ENCODE data around the gene SH2D3A. TPM values are rescaled to one million over a fixed set of nuclear protein-coding genes. Genes with fewer than 3 reads are reported as not detected.
"Not testable (repeated sequence)": the region's sequence is repeated elsewhere in the genome, so short reads cannot be mapped to it uniquely, and the experiment has no call there.

SH2D3A gene
- total and polyA plus RNA-seq, 11 donors = 0.08 to 0.56 (median 0.25) TPM; not detected in 6

DNA sequence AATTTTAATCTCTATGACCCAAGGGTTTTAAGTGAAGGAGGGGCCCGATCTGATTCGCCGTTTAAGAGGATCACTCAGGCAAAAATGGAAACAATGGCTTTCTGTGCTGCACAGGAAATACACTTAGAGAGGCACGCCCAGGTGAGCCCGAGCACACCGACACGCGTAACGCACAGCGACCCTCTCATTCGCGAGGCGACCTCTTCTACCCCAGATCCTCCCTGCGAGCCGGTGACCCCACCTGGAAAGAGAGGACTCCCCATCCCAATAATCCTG is 216 bp downstream of the SH2D3A start:
- Histone ChIP-seq H3K36me3 (no peaks in the 10 kb centered on the region), H3K27ac (peak overlapping the region in 4 of 12 donors; percentile 39 to 72 (median 48)), H3K9me3 (no peaks in the 10 kb centered on the region), H3K4me1 (peaks cover 0 to 26% (median 10%) of the 10 kb centered on the region in 12 donors), H3K27me3 (peaks cover 9 to 32% (median 12%) of the 10 kb centered on the region in 9 donors), H3K4me3 (peak overlapping the region in 9 of 12 donors; percentile 15 to 54 (median 41))
- DNase-seq (no peak), ATAC-seq (peak in 3 of 4 donors; percentile 8 to 38 (median 33))
- TF ChIP-seq POLR2A (IDR thresholded peaks at IDR 0.05) = no peak
- TF ChIP-seq, protein P1, sequence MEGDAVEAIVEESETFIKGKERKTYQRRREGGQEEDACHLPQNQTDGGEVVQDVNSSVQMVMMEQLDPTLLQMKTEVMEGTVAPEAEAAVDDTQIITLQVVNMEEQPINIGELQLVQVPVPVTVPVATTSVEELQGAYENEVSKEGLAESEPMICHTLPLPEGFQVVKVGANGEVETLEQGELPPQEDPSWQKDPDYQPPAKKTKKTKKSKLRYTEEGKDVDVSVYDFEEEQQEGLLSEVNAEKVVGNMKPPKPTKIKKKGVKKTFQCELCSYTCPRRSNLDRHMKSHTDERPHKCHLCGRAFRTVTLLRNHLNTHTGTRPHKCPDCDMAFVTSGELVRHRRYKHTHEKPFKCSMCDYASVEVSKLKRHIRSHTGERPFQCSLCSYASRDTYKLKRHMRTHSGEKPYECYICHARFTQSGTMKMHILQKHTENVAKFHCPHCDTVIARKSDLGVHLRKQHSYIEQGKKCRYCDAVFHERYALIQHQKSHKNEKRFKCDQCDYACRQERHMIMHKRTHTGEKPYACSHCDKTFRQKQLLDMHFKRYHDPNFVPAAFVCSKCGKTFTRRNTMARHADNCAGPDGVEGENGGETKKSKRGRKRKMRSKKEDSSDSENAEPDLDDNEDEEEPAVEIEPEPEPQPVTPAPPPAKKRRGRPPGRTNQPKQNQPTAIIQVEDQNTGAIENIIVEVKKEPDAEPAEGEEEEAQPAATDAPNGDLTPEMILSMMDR (IDR thresholded peaks at IDR 0.05) = no peak
- WGBS, 4 donors = 1 to 2% (median 2%) methylated on average over 15 of the region's 15 CpGs
- intact Hi-C loops (cut with DNase I) = loop anchor here in 2 of 10 donors (5.0 to 10.0 kb wide), 2 partner anchors 132 to 135 kb away; no protein-coding TSS in a partner anchor

DNA sequence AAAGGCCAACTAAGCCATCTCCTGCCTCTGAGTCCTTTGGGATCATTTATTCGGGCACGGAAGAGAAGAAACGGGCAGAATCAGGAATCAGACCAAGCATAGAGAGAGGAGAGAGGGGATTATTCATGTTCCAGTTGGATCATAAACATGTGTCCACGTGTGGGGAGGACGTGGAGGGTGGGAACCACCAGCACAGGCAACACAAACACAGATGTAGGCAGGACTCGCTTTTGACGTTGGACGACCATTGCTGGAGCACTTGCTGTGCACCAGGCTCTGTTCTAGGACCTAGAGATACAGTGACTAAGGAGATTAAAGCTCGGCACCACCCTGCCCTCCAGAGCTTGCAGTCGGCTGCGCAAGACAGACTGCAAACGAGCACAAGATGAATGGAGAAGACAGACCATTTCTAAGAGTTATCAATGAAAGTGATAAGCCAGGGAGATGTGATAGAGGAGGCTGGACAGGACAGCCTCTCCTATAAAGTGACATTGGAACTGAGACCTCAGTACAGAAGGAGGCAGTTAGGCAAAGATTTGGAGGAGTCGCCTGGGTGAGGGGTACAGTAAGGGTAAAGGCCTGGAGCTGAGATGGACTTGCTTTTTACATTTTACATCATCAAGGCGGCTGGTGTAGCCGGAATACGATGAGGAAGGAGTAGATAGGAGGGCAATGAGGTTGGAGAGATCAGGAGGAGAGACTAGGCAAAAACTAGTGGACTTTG is 716 bp downstream of the SH2D3A start:
- H3K9me3 ChIP-seq = no peaks in the 10 kb centered on the region
- WGBS, 4 donors = 29 to 33% (median 32%) methylated on average over 16 of the region's 16 CpGs
- peaks cover 0 to 26% (median 10%) of the 10 kb centered on the region in 12 donors for H3K4me1 ChIP-seq
- TF ChIP-seq, protein P1 (IDR thresholded peaks at IDR 0.05) = no peak
- TF ChIP-seq POLR2A (IDR thresholded peaks at IDR 0.05) = no peak
- H3K27ac ChIP-seq = peak overlapping the region in 2 of 12 donors; percentile 43 to 53
- ATAC-seq (no peak), DNase-seq (no peak)
- intact Hi-C loops (cut with DNase I) = loop anchor here in 2 of 10 donors (5.0 to 10.0 kb wide), 2 partner anchors 132 to 134 kb away; no protein-coding TSS in a partner anchor
- H3K27me3 ChIP-seq = peaks cover 9 to 32% (median 12%) of the 10 kb centered on the region in 9 donors
- no peaks in the 10 kb centered on the region for H3K36me3 ChIP-seq
- H3K4me3 ChIP-seq = peak overlapping the region in 6 of 12 donors; percentile 33 to 54 (median 43)

DNA sequence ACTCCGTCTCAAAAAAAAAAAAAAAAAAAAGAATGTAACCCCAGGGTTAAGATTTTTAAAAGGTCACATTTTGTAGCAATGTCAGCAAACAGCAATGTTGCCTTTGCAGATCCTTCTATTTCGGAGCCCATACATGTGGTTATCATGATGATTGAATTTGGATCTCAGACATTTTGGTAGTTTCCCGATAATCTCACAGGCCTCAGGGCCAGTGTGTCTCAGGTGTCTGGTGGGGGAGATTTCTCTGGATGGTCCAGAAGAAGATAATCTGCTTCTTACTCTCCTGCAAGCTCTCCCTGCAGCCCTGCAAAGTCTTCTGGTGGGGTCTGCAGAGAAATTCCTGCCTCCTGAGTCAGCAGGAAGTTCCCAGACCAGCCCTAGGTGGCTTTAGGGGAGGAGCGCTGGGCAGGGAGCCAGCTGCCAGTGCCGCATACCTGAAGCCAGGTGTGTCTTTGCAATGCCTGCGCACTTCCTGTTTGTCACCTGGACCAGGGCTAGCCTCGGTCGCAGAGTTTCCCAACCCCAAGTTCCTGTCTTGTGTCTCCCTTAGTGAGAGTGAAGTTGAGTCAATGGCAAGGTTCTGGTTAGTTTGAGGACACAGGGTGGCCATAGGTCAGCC is 1.4 kb downstream of the SH2D3A start:
- ATAC-seq = no peak
- intact Hi-C loops (cut with DNase I) = loop anchor here in 2 of 10 donors (5.0 to 10.0 kb wide), 2 partner anchors 131 to 134 kb away; no protein-coding TSS in a partner anchor
- DNase-seq = no peak

DNA sequence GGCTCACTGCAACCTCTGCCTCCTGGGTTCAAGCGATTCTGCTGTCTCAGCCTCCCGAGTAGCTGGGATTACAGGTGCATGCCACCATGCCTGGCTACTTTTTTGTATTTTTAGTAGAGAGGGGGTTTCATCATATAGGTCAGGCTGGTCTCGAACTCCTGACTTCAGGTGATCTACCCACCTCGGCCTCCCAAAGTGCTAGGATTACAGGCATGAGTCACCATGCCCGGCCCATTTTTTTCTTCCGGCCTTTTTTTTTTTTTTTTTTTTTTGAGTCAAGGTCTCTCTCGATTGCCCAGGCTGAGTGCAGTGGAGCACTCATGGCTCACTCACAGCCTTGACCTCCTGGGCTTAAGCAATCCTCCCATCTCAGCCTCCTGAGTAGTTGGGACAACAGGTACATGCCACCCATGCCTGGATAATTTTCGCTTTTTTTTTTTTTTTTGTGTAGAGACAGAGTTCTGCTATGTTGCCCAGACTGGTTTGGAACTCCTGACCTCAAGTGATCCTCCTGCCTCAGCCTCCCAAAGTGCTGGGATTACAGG is 4.9 kb downstream of the SH2D3A start:
- not testable (repeated sequence) for H3K4me3 ChIP-seq, H3K36me3 ChIP-seq, DNase-seq, ATAC-seq, H3K27ac ChIP-seq, H3K9me3 ChIP-seq
- Histone ChIP-seq H3K27me3 (peaks cover 3 to 26% (median 9%) of the 10 kb centered on the region in 9 donors), H3K4me1 (peaks cover 0 to 16% (median 7%) of the 10 kb centered on the region in 12 donors)
- intact Hi-C loops (cut with DNase I) = loop anchor here in 1 of 10 donors (10.0 kb wide), 1 partner anchor 128 kb away; no protein-coding TSS in a partner anchor
- 83 to 91% (median 86%) methylated on average over 8 of the region's 8 CpGs for WGBS, 4 donors

More for the DNA sequence above, 1.4 kb downstream of the SH2D3A start:
- TF ChIP-seq, protein P1 (IDR thresholded peaks at IDR 0.05) = no peak
- no peak for TF ChIP-seq POLR2A (IDR thresholded peaks at IDR 0.05)
- no peak overlapping the region for H3K4me3 ChIP-seq
- H3K27me3 ChIP-seq = peaks cover 9 to 32% (median 12%) of the 10 kb centered on the region in 9 donors
- no peaks in the 10 kb centered on the region for H3K9me3 ChIP-seq
- peaks cover 0 to 26% (median 10%) of the 10 kb centered on the region in 12 donors for H3K4me1 ChIP-seq
- WGBS, 4 donors = 27 to 38% (median 36%) methylated on average over 7 to 8 of the region's 8 CpGs
- H3K27ac ChIP-seq = peak overlapping the region in 1 of 12 donors; percentile 43
- H3K36me3 ChIP-seq = no peaks in the 10 kb centered on the region
